NCI-H446 (cell line): ENCODE results near the gene RPLP2.

Source experiments
- DNase-seq, 2 experiments: peaks; one replicate each; lab custom pipeline; 2025; lab: John Stamatoyannopoulos, UW

Gene RPLP2

GRCh38 chr11:809287-810039 is at the start of gene RPLP2:
RPLP2 (plus strand) TSS chr11:809967; CDS start chr11:810235, 268 bp downstream.
- peak; percentile 97 to 99 for DNase-seq

DNA sequence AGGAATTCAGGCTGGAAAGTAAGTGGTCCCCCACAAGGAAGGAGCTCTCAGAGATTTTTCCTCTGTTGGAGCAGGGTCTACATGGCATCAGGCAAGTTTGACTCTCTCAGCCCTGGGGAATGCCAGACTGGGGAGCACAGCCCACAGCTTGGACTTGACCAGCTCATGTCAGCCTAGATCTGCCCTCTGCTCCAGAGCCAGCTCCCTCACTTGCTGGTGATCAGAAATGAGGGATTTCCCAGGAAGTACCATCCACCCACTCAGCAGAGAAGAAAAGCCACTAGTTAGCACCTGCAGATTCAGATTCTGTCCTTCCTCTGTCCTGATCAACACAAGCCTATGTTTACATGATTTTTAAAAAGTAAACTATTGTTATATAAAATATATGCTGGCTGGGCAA is 49.5 kb upstream of the RPLP2 start:
- no peak for DNase-seq

DNA sequence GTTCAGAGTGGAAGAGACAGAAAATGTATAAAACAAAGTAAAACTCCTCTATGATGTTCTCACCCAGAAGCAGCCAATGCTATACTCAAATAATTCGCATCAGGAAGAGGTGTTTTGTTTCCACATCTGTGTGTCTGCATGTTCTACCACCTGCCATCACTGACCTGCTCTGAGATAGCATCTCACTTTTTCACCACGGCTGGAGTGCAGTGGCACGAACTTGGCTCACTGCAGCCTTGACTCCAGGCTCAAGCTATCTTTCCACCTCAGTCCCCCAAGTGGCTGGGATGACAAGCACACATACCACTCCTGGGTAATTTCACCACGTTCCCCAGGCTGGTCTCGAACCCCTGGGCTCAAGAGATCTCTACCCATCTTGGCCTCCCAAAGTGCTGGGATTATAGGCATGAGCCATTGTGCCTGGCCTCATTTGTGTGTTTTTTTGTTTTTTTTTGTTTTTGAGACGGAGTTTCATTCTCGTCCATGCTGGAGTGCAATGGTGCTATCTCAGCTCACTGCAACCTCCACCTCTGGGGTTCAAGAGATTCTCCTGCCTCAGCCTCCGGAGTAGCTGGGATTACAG is 48.1 kb upstream of the RPLP2 start:
- no peak for DNase-seq

GRCh38 chr11:762421-763072 is 47.2 kb upstream of the RPLP2 start:
- peak in 1 of 2 experiments; percentile 48 for DNase-seq

DNA sequence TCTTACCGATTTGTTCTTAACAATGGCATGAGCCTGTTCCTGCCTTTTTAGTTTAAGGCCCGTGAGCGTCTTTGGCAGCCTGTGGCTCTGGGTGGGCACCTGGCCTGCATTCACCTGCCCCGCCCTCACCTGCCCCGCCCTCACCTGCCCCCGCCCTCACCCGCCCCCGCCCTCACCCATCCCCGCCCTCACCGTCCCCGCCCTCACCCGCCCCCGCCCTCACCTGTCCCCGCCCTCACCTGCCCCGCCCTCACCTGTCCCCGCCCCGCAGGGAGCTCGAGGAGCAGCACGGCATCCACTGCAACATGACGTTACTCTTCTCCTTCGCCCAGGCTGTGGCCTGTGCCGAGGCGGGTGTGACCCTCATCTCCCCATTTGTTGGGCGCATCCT is 46.7 kb upstream of the RPLP2 start:
- no peak for DNase-seq

- no peak for DNase-seq
Measured at GRCh38 chr11:763549-764321, 46.0 kb upstream of the RPLP2 start.

- DNase-seq = no peak
Measured at GRCh38 chr11:764322-765024, 45.3 kb upstream of the RPLP2 start.

- DNase-seq = peak in 1 of 2 experiments; percentile 38
Measured at GRCh38 chr11:765025-765801, 44.6 kb upstream of the RPLP2 start.

- no peak for DNase-seq
Measured at GRCh38 chr11:765802-766091, 44.0 kb upstream of the RPLP2 start.

DNA sequence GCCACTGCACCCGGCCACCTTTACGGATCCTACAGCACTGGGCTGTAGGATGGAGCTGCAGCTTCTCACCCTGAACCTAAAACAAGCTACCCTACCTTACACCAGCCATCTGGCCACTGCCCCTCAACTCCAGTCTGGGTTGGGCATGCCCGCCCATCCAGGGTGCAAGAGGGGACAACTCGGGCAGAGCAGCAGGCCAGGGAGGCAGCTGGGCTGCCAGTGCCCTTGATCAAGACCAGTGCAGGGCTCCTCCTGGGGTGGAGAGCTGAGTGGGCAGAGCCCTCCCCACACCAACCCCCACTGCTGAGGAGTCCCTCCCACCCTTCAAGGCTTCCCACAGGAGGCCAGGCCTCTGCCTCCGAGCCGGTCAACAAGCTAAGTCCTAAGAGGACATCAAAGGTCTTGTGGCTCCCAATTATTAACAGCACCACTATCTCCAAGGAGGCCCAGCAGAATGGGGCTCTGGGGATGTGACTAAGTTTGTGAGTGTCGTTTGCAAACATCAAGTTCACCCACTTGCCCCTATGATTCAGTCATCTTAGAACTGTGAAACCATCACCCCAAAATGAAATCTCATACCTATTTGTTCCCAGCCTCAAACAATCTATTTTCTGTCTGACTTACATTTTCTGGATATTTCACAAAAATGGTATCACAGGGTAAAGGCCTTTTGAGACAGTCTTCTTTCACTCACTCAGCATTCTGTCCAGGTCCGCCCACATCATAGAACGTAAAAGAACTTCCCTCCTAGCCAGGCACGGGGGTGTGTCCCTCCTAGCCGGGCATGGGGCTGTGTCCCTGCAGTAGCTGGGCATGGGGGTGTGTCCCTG is 43.4 kb upstream of the RPLP2 start:
- no peak for DNase-seq

DNA sequence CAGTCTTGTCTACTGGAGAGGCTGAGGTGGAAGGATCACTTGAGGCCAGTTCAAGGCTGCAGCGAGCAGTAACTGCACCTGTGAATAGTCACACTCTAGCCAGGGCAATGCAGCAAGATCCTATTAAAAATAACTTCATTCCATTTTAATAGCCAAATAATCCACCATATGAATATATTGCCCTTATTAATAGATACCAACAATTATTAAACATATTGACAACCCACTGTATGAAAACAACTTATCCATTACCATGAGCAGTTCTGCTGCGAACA is 42.9 kb upstream of the RPLP2 start:
- DNase-seq = no peak

GRCh38 chr11:767238-767637 is 42.5 kb upstream of the RPLP2 start:
- DNase-seq = no peak

- DNase-seq = no peak
Measured at GRCh38 chr11:769887-770641, 39.7 kb upstream of the RPLP2 start.

DNA sequence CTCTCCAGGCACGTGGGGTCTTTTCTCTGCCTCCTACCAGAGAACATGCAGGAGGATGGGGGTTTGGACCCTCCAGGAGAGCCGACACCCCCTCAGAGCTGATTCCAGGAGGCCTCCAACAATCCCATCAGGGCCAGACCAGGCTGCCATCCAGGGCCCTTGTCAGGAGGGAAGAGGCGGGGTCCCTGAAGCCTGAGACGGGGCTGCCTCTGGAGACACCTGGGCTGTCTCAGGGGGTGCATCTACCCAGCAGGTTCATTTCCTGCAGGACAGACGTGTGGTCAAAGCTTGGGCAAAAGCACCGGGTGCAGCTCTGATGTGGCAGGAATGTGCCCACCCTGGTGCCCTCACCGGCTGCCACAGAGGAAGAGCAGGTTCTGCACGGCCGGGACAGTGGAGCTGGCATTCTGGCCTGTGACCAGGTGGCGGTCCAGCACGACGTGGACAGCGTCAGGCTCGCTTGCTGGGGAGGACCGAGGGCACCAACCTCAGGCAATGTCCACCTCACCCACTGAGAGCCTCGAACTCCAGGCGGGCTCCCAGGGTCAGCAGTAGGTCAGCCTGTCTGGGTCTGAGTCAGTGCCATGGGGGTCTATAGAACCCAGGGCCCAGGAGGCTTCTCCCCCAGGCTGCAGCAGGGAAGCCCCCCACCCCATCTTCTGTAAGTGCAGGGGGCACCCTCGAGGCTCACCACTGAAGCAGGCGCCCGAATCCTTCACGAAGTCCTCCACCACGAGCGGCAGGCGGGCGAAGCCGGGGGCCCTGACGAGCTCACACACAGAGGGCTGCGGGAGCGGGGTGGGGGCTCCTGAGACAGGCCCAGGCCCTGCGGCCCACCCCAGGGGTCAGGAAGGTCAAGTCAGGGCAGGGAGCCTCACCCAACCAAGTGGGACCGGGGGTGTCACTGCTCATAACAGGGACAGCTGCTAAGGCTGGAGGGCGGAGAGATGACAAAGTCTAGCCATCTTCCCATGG is 38.8 kb upstream of the RPLP2 start:
- DNase-seq = no peak

- DNase-seq = no peak
Measured at GRCh38 chr11:771617-772204, 38.1 kb upstream of the RPLP2 start.

DNA sequence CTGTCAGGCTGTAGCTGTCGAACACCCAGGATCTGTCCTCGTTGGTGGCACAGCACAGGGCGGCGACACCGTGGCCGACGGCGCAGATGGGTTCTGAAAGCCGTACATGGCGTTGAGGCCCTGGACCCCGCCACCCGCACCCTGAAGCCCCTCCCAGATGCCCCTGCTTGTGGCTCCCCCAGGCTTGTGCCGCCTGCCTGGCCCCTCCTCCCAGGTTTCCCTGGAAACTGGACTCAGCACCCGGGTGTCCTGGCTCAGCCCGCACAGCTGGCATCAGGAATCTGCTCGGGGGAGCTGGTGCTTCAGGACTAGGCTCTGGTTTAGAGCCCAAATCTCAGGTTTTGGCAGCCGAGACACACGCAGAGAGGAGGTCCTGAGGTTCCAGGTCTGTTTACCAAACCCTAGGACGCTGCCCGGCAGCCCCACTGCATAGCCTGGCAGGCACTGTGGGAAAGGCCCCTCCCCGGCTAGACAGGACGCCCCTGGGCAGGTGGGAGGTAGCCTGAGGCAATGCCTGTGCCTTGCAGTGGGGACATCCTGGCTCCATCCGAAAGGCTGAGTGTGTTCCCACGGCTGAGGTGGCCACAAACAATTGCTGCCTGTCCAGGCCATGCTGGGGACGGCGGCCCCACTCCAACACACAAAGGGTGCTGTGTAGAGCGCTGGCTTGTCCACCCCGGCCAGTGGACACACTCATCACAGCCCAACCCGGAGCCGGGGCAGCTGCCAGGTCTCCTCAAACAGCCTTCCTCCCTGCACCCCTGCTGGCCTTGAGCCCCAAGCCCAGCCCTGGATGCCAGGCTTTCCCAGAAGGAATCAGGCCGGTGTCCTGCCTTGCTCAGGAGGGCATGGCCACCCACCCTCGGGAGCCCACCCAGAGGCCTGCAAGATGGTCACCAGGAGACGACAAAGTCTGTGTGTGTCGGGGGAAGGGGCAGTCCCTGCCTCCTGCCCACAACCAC is 37.1 kb upstream of the RPLP2 start:
- no peak for DNase-seq

GRCh38 chr11:773425-773824 is 36.3 kb upstream of the RPLP2 start:
- no peak for DNase-seq
